ENCODE measurements around the gene CTNNA3. TPM values are rescaled to one million over a fixed set of nuclear protein-coding genes. Genes with fewer than 3 reads are reported as not detected.

CTNNA3 gene
- total RNA-seq, 2 donors from 2014 or later = 0.37 to 1.1 TPM

- Histone ChIP-seq H3K27me3 (no peaks in the 10 kb centered on the region), H3K4me3 (no peak overlapping the region), H3K4me1 (no peaks in the 10 kb centered on the region), H3K9ac (ENCODE audit: low read depth in 2 of 2, low read length in 2 of 2) (no peak overlapping the region), H3K27ac (no peak overlapping the region), H3K36me3 (no peaks in the 10 kb centered on the region), H3K9me3 (no peaks in the 10 kb centered on the region)
- TF ChIP-seq, protein P1, sequence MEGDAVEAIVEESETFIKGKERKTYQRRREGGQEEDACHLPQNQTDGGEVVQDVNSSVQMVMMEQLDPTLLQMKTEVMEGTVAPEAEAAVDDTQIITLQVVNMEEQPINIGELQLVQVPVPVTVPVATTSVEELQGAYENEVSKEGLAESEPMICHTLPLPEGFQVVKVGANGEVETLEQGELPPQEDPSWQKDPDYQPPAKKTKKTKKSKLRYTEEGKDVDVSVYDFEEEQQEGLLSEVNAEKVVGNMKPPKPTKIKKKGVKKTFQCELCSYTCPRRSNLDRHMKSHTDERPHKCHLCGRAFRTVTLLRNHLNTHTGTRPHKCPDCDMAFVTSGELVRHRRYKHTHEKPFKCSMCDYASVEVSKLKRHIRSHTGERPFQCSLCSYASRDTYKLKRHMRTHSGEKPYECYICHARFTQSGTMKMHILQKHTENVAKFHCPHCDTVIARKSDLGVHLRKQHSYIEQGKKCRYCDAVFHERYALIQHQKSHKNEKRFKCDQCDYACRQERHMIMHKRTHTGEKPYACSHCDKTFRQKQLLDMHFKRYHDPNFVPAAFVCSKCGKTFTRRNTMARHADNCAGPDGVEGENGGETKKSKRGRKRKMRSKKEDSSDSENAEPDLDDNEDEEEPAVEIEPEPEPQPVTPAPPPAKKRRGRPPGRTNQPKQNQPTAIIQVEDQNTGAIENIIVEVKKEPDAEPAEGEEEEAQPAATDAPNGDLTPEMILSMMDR (IDR thresholded peaks at IDR 0.05) = no peak
- no peak for DNase-seq
- intact Hi-C loops (cut with DNase I) = no loop called here
These were observed 1461.1 kb downstream of the CTNNA3 start for GRCh38 chr10:66234872-66235271.

GRCh38 chr10:66228887-66229286, 1467.1 kb downstream of the CTNNA3 start:
- H3K4me3 ChIP-seq = no peak overlapping the region
- intact Hi-C loops (cut with DNase I) = no loop called here
- no peaks in the 10 kb centered on the region for H3K4me1 ChIP-seq

GRCh38 chr10:66223656-66224055, 1472.3 kb downstream of the CTNNA3 start:
- Histone ChIP-seq H3K9ac (ENCODE audit: low read depth in 2 of 2, low read length in 2 of 2) (no peak overlapping the region), H3K9me3 (no peaks in the 10 kb centered on the region), H3K4me3 (no peak overlapping the region), H3K27me3 (no peaks in the 10 kb centered on the region), H3K27ac (no peak overlapping the region), H3K4me1 (no peaks in the 10 kb centered on the region), H3K36me3 (no peaks in the 10 kb centered on the region)
- DNase-seq = no peak
- intact Hi-C loops (cut with DNase I) = no loop called here
- TF ChIP-seq, protein P1 (IDR thresholded peaks at IDR 0.05) = no peak

More at GRCh38 chr10:66228887-66229286, 1467.1 kb downstream of the CTNNA3 start:
- Histone ChIP-seq H3K36me3 (no peaks in the 10 kb centered on the region), H3K9ac (ENCODE audit: low read depth in 2 of 2, low read length in 2 of 2) (no peak overlapping the region), H3K9me3 (no peaks in the 10 kb centered on the region), H3K27ac (no peak overlapping the region), H3K27me3 (no peaks in the 10 kb centered on the region)
- TF ChIP-seq, protein P1 (IDR thresholded peaks at IDR 0.05) = no peak
- no peak for DNase-seq

- Histone ChIP-seq H3K27me3 (no peaks in the 10 kb centered on the region), H3K9me3 (no peaks in the 10 kb centered on the region), H3K9ac (ENCODE audit: low read depth in 2 of 2, low read length in 2 of 2) (no peak overlapping the region), H3K27ac (no peak overlapping the region), H3K4me1 (no peaks in the 10 kb centered on the region), H3K4me3 (no peak overlapping the region), H3K36me3 (no peaks in the 10 kb centered on the region)
- intact Hi-C loops (cut with DNase I) = no loop called here
- DNase-seq = no peak
- TF ChIP-seq, protein P1 (IDR thresholded peaks at IDR 0.05) = no peak
These were observed 1473.4 kb downstream of the CTNNA3 start for GRCh38 chr10:66222462-66223046.

DNA sequence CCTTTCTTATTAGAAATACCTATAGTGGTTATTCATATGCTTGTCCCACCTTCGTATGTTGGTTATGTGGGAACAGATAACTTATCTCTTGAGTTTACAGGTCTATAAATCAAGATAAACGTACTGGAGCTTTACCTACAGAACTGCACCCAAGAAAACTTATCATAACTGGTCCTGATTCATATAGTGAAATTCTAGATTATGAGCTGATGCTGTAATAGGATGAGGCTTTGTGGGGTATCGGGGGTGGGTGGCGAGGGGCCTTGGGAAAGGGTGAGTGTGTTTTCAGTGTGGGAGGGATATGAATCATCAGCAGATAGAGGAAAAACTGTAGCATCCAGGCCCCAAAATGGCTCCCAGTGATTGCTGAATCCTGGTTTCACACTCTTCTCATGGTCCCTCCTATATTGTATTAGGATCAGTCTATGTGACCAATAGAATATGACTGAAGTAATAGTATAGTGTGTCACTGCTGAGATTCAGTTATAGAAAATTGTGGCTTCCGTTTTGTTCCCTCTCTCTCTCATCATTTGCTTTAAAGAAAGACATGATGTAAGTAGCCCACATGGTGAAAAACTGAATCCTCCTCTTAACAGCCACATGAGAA, 1476.9 kb downstream of the CTNNA3 start:
- TF ChIP-seq, protein P1 (IDR thresholded peaks at IDR 0.05) = no peak
- DNase-seq = no peak
- Histone ChIP-seq H3K9me3 (no peaks in the 10 kb centered on the region), H3K4me1 (no peaks in the 10 kb centered on the region), H3K27me3 (no peaks in the 10 kb centered on the region), H3K4me3 (no peak overlapping the region), H3K36me3 (no peaks in the 10 kb centered on the region), H3K9ac (ENCODE audit: low read depth in 2 of 2, low read length in 2 of 2) (no peak overlapping the region), H3K27ac (no peak overlapping the region)
- intact Hi-C loops (cut with DNase I) = no loop called here

All from colonic mucosa (tissue), 4 donors.